Immature natural killer cell (primary cell): ENCODE measurements around the gene PTPRD. TPM values are rescaled to one million over a fixed set of nuclear protein-coding genes. Genes with fewer than 3 reads are reported as not detected.

ENCODE experiments used
- DNase-seq, 3 donors: peaks; one replicate each; pipeline ENCODE4 v3.0.0; 2022; ENCODE audit warnings: mixed read lengths in 1 of 3
- H3K27ac Mint-ChIP-seq, 6 donors: one replicate each; pipeline ENCODE4 v1.8.0; 2020; ENCODE audit warnings: mixed read lengths in 6 of 6, mild to moderate bottlenecking in 5 of 6, inconsistent platforms in 4 of 6, moderate library complexity in 3 of 6
- H3K27me3 Mint-ChIP-seq, 3 donors: one replicate each; pipeline ENCODE4 v1.8.0; 2020 to 2021; ENCODE audit warnings: low read depth in 3 of 3, mild to moderate bottlenecking in 3 of 3, mixed read lengths in 3 of 3, moderate library complexity in 3 of 3, inconsistent platforms in 1 of 3
- H3K36me3 Mint-ChIP-seq, 3 donors: one replicate each; pipeline ENCODE4 v1.8.0; 2020; ENCODE audit warnings: mixed read lengths in 3 of 3, inconsistent platforms in 2 of 3, mild to moderate bottlenecking in 2 of 3
- H3K4me1 Mint-ChIP-seq, 2 donors: one replicate each; pipeline ENCODE4 v1.8.0; 2020; ENCODE audit warnings: inconsistent platforms in 2 of 2, mild to moderate bottlenecking in 2 of 2, mixed read lengths in 2 of 2, moderate library complexity in 1 of 2
- H3K4me3 Mint-ChIP-seq, 5 donors: one replicate each; pipeline ENCODE4 v1.8.0; 2020; ENCODE audit warnings: mild to moderate bottlenecking in 5 of 5, mixed read lengths in 5 of 5, inconsistent platforms in 3 of 5, moderate library complexity in 3 of 5
- H3K9me3 Mint-ChIP-seq, 6 donors: one replicate each; pipeline ENCODE4 v1.8.0; 2020; ENCODE audit warnings: mild to moderate bottlenecking in 6 of 6, mixed read lengths in 6 of 6, inconsistent platforms in 4 of 6, moderate library complexity in 3 of 6
- polyA plus RNA-seq, 3 donors: library from polyadenylated mRNA; unstranded; fragments of 300-500 nt; fragmentation: Illumina TruSeq; gene quantifications; one replicate each; pipeline ENCODE4 v1.2.3, GENCODE V29; 2021

The PTPRD gene
- polyA plus RNA-seq, 3 donors from 2014 or later = not detected

GRCh38 chr9:8431505-8431904 lies 2181.3 kb downstream of the PTPRD start:
- no peaks in the 10 kb centered on the region for H3K36me3 Mint-ChIP-seq
- peaks cover 18 to 33% of the 10 kb centered on the region in 2 donors for H3K4me1 Mint-ChIP-seq
- H3K27ac Mint-ChIP-seq = no peak overlapping the region
- peak overlapping the region in 1 of 5 donors; percentile 10 for H3K4me3 Mint-ChIP-seq
- H3K27me3 Mint-ChIP-seq = peaks cover 0 to 4% (median 0%) of the 10 kb centered on the region in 3 donors
- no peak for DNase-seq
- H3K9me3 Mint-ChIP-seq = no peaks in the 10 kb centered on the region

DNA sequence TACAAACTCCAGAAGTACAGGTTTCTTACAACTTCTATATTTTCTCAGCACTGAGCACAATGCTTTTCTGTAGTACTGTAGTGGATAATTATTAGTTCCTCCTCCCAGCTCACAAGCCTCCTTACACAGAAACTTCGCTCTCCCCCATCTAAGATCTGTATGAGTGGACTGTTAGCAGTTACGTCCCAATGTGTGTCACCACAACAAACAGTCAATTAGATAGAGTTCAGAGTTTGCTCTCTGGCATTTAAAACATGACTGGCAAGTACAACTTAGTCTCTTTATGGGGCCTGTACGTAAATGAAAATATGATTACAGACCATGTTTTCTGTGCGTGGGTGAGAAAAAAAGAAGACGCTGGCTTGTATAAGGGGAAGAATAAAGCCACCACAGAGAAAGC lies 2181.9 kb downstream of the PTPRD start:
- H3K27me3 Mint-ChIP-seq = peaks cover 0 to 4% (median 0%) of the 10 kb centered on the region in 3 donors
- peak overlapping the region in 2 of 5 donors; percentile 2 to 23 for H3K4me3 Mint-ChIP-seq
- H3K4me1 Mint-ChIP-seq = peaks cover 18 to 33% of the 10 kb centered on the region in 2 donors
- DNase-seq = no peak
- H3K9me3 Mint-ChIP-seq = no peaks in the 10 kb centered on the region
- H3K27ac Mint-ChIP-seq = peak overlapping the region in 3 of 6 donors; percentile 40 to 72 (median 47)
- no peaks in the 10 kb centered on the region for H3K36me3 Mint-ChIP-seq

GRCh38 chr9:8429768-8430167 lies 2183.0 kb downstream of the PTPRD start:
- H3K27me3 Mint-ChIP-seq = peaks cover 0 to 4% (median 3%) of the 10 kb centered on the region in 3 donors
- H3K4me1 Mint-ChIP-seq = peaks cover 18 to 33% of the 10 kb centered on the region in 2 donors
- peak overlapping the region in 3 of 5 donors; percentile 22 to 53 (median 34) for H3K4me3 Mint-ChIP-seq
- H3K9me3 Mint-ChIP-seq = no peaks in the 10 kb centered on the region
- DNase-seq = peak in 1 of 3 donors; percentile 30
- no peaks in the 10 kb centered on the region for H3K36me3 Mint-ChIP-seq
- peak overlapping the region in 5 of 6 donors; percentile 1 to 86 (median 64) for H3K27ac Mint-ChIP-seq

- H3K36me3 Mint-ChIP-seq = no peaks in the 10 kb centered on the region
- peak overlapping the region in 4 of 5 donors; percentile 4 to 53 (median 8) for H3K4me3 Mint-ChIP-seq
- no peaks in the 10 kb centered on the region for H3K9me3 Mint-ChIP-seq
- peak overlapping the region in 4 of 6 donors; percentile 1 to 86 (median 60) for H3K27ac Mint-ChIP-seq
- peaks cover 18 to 33% of the 10 kb centered on the region in 2 donors for H3K4me1 Mint-ChIP-seq
- H3K27me3 Mint-ChIP-seq = peaks cover 0 to 4% (median 3%) of the 10 kb centered on the region in 3 donors
- peak in 1 of 3 donors; percentile 12 for DNase-seq
Observed at GRCh38 chr9:8429157-8429556, 2183.6 kb downstream of the PTPRD start.

DNA sequence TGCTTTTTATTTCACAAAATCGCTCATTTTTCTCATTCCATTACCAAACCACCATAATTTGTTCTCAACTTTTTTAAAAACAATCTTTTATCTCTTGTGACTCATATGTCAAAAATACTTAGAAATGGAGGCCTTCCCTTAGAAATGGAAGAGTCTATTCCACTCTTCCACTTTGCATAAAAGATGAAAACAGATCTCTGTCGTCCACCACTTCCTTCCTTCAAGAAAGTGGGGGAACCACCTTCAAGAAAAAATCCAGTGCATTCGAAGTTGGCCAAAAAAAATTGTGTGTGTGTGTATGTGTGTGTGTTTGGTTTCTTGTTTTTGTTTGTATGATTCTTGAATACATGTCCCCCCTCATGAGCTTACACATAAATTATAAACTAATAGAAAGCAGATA lies 2184.4 kb downstream of the PTPRD start:
- no peak for DNase-seq
- H3K4me1 Mint-ChIP-seq = peaks cover 18 to 33% of the 10 kb centered on the region in 2 donors
- no peaks in the 10 kb centered on the region for H3K36me3 Mint-ChIP-seq
- H3K4me3 Mint-ChIP-seq = peak overlapping the region in 2 of 5 donors; percentile 5 to 8
- H3K27me3 Mint-ChIP-seq = peaks cover 0 to 4% (median 3%) of the 10 kb centered on the region in 3 donors
- no peaks in the 10 kb centered on the region for H3K9me3 Mint-ChIP-seq
- peak overlapping the region in 2 of 6 donors; percentile 30 to 82 for H3K27ac Mint-ChIP-seq

GRCh38 chr9:8424786-8425410 lies 2187.9 kb downstream of the PTPRD start:
- H3K27me3 Mint-ChIP-seq = peaks cover 0 to 4% (median 3%) of the 10 kb centered on the region in 3 donors
- DNase-seq = no peak
- peaks cover 18% of the 10 kb centered on the region in 2 donors for H3K4me1 Mint-ChIP-seq
- H3K36me3 Mint-ChIP-seq = no peaks in the 10 kb centered on the region
- H3K27ac Mint-ChIP-seq = no peak overlapping the region
- H3K4me3 Mint-ChIP-seq = no peak overlapping the region
- H3K9me3 Mint-ChIP-seq = peaks cover 0 to 2% (median 0%) of the 10 kb centered on the region in 6 donors

DNA sequence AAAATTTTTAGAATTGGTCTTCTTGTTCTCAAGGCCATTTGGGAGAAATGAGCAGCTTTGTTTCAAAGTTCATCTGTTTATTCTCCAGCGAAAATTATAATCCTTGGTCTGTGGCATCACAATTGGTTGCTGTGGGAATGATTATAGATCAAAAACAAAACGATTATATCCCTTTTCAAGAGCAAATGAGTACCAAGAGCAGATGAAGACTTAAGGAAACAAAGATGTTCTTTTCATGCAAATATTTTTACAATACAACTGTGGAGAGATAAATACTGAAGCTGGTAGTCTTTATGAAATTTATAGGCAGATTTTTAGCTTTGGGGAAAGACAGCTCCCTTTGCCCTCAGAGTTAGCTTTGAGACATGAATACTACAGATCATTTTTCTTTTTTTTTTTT lies 2192.4 kb downstream of the PTPRD start:
- Mint-ChIP-seq H3K4me3 (no peak overlapping the region), H3K27me3 (peaks cover 0 to under 1% (median 0%) of the 10 kb centered on the region in 3 donors), H3K4me1 (no peaks in the 10 kb centered on the region)

DNA sequence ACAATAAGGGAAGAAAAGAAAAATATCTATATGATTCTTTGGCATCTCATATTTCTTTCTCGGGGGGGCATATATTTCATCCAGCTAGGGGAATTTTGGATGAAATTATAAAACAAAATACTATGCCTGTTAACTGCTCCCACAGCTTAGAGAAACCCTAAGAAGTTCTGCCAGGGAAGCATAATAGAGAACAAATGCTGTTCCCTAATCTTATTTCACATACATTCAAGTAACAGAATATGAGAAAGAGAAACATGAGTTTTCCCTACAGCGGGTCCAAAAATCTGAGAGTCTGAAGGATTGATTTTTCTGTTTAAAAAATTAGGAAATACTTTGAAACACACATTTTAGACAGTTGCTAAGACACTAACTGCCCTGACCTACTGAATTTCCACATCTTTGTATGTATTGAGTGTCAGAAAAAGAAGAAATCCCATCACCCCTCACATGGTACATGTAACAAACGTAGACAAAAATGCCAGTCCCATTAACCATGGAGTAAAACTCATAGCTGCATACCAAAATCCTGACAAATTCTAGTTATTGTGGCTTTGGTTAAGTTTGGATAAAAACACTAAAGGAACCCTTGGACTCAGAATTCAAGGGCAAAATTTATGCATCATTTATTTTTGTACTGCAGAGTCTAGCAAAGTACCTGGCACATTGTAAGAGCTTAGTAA lies 2193.1 kb downstream of the PTPRD start:
- no peak overlapping the region for H3K4me3 Mint-ChIP-seq
- peaks cover 0 to 2% (median 0%) of the 10 kb centered on the region in 6 donors for H3K9me3 Mint-ChIP-seq
- no peaks in the 10 kb centered on the region for H3K36me3 Mint-ChIP-seq
- no peak for DNase-seq
- H3K4me1 Mint-ChIP-seq = no peaks in the 10 kb centered on the region
- H3K27ac Mint-ChIP-seq = no peak overlapping the region
- H3K27me3 Mint-ChIP-seq = no peaks in the 10 kb centered on the region

More for the DNA sequence above, 2192.4 kb downstream of the PTPRD start:
- H3K36me3 Mint-ChIP-seq = no peaks in the 10 kb centered on the region
- peaks cover 0 to 2% (median 0%) of the 10 kb centered on the region in 6 donors for H3K9me3 Mint-ChIP-seq
- H3K27ac Mint-ChIP-seq = no peak overlapping the region
- DNase-seq = no peak

GRCh38 chr9:8417341-8417740 lies 2195.5 kb downstream of the PTPRD start:
- H3K4me3 Mint-ChIP-seq = no peak overlapping the region
- no peaks in the 10 kb centered on the region for H3K27me3 Mint-ChIP-seq
- no peaks in the 10 kb centered on the region for H3K4me1 Mint-ChIP-seq
- peaks cover 0 to 2% (median 0%) of the 10 kb centered on the region in 6 donors for H3K9me3 Mint-ChIP-seq
- H3K36me3 Mint-ChIP-seq = no peaks in the 10 kb centered on the region
- DNase-seq = no peak
- no peak overlapping the region for H3K27ac Mint-ChIP-seq

- Mint-ChIP-seq H3K27ac (no peak overlapping the region), H3K36me3 (no peaks in the 10 kb centered on the region), H3K4me1 (no peaks in the 10 kb centered on the region), H3K4me3 (no peak overlapping the region), H3K27me3 (peaks cover 0 to 4% (median 0%) of the 10 kb centered on the region in 3 donors), H3K9me3 (peaks cover 0 to 2% (median 0%) of the 10 kb centered on the region in 6 donors)
- DNase-seq = no peak
Observed at GRCh38 chr9:8412327-8412726, 2200.5 kb downstream of the PTPRD start.

DNA sequence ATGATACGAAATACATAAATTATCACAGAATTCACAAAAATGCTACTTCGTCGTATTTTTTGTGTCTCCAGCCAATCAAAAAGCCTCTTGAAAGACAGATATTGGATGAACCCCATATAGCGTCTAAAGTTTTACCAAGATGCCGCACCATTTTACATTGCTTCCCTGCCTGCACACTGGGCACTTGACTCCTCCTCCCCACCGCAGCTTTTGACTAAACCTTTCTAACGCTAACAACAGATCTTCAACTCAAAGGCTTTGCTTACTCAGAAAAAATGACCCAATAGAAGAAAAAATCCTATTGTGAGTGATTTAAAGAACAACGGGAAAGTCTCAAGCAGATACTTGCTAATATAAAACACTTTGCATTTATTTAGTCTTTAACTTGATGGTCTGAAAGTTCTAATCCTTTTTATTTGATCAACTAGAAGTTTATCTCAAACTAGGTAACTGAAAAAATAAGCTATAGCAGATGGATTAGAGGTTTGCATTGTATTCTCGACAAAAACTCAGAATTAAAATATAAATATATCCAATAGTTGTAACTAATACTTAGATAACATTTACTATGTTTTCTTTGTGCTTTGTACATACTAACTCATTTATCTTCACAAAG lies 2204.1 kb downstream of the PTPRD start:
- H3K27me3 Mint-ChIP-seq = peaks cover 0 to 4% (median 2%) of the 10 kb centered on the region in 3 donors
- DNase-seq = no peak
- H3K9me3 Mint-ChIP-seq = peaks cover 0 to 2% (median 0%) of the 10 kb centered on the region in 6 donors
- H3K27ac Mint-ChIP-seq = no peak overlapping the region
- no peak overlapping the region for H3K4me3 Mint-ChIP-seq
- H3K4me1 Mint-ChIP-seq = no peaks in the 10 kb centered on the region
- H3K36me3 Mint-ChIP-seq = no peaks in the 10 kb centered on the region

DNA sequence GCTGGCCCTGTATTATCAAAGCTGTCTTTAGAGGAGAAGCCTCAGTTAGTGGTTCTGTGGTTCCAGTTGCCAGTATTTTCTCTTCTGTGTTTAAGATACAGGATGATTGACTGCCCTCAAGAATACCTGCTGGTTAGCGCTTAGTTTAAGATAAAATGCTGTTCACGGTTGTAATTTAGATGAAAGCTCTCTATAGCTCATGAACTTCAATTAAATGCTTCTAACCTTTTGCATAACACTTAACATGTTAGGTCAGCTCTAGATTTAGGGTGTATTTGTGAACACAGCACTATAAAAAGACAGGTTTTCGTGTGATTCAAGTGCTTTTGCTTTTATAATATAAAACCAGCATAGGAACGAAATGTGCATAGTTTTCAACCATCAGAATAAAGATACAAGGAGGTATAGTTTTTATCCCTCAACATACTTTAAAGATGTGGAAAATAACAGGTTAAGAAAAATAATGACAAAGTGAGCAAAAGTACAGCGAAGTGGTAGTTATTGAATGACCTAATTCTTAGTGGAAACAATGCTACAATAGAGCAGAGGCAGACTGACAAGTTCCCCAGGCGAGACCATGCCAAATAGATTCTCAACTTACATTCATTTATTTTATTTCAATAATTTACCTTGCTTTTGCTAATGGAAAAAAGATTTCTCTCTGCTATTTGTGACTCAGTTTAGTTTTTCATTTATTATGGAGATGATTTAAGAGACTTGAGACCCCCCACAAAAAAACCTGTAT lies 2210.7 kb downstream of the PTPRD start:
- Mint-ChIP-seq H3K27ac (no peak overlapping the region), H3K4me3 (no peak overlapping the region), H3K9me3 (no peaks in the 10 kb centered on the region), H3K27me3 (peaks cover 0 to 2% (median 0%) of the 10 kb centered on the region in 3 donors), H3K4me1 (no peaks in the 10 kb centered on the region), H3K36me3 (no peaks in the 10 kb centered on the region)
- no peak for DNase-seq

DNA sequence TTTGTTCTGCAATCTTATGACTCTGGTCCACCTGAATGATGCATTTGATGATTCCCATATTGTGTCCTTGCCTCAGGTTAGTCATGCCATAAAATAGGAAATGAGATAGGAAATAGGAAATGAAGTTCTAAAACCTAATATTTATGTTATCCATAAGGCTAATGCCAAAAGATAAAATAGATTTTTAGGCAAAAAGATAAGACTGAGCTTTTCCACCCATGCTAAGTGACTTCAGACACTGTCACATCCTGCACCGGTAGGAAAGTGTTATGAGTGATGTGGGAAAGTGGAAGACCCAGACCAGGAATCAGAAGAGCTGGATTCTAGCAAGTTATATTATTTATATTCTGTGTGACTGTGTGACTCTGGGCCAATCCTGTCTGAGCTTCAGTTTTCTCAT lies 2212.4 kb downstream of the PTPRD start:
- no peak for DNase-seq
- Mint-ChIP-seq H3K27ac (no peak overlapping the region), H3K36me3 (no peaks in the 10 kb centered on the region), H3K27me3 (peaks cover 0 to 2% (median 0%) of the 10 kb centered on the region in 3 donors), H3K9me3 (no peaks in the 10 kb centered on the region), H3K4me3 (no peak overlapping the region), H3K4me1 (no peaks in the 10 kb centered on the region)
